ENCODE results near the gene ELMOD3. TPM values are rescaled to one million over a fixed set of nuclear protein-coding genes. Genes with fewer than 3 reads are reported as not detected.

ELMOD3 gene
- total RNA-seq, 1 experiment from 2014 or later, result 7.1 TPM

DNA sequence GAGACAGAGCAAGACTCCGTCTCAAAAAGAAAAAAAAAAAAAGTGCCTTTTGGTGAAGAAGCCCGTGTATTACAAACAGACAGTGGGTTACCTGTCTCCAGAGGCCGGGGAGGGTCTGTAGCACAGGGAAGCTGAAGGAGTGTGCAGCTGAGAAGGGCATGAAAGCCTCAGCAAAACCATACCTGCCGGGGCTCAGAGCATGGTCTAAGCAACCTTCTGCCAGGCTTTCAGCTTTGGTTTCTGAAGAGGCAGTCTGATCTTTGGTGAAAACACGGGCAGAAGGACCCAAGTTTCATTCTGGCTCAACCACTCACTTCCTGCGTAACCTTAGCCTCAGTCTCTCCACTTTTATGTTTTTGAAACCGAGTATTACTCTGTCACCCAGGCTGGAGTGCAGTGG, 85.4 kb downstream of the ELMOD3 start:
- DNase-seq (ENCODE audit: low spot score), result no peak

GRCh38 chr2:85440729-85441128, 86.2 kb downstream of the ELMOD3 start:
- no peak for DNase-seq (ENCODE audit: low spot score)

Small RNA genes within 50 kb of the gene (small RNA-seq; reads per million reads assigned to genes)
- not detected for gene AC062037.1
- gene AC062037.2, result not detected
- not detected for gene RF00019
- not detected for gene RN7SL113P

Other genes with a start within 250 kb of the ELMOD3 start
- gene TCF7L1, start 221.4 kb upstream of the ELMOD3 start, total RNA-seq (2014; rRNA removed; shearing (Covaris generic)), result not detected in 2 replicates
- 121 and 133 TPM in 2 replicates for gene TGOLN2, start 26.8 kb upstream of the ELMOD3 start, total RNA-seq (2014; rRNA removed; shearing (Covaris generic))
- gene RETSAT, start 241 bp upstream of the ELMOD3 start, total RNA-seq (2014; rRNA removed; shearing (Covaris generic)), result 18.5 and 23.5 TPM in 2 replicates
- gene CAPG, start 55.6 kb downstream of the ELMOD3 start, total RNA-seq (2014; rRNA removed; shearing (Covaris generic)), result 460 and 472 TPM in 2 replicates
- 0.08 and 0.21 TPM in 2 replicates for gene SH2D6, start 63.9 kb downstream of the ELMOD3 start, total RNA-seq (2014; rRNA removed; shearing (Covaris generic))
- 168 and 205 TPM in 2 replicates for gene MAT2A, start 184.4 kb downstream of the ELMOD3 start, total RNA-seq (2014; rRNA removed; shearing (Covaris generic))
- 23.9 and 38.8 TPM in 2 replicates for gene GGCX, start 206.7 kb downstream of the ELMOD3 start, total RNA-seq (2014; rRNA removed; shearing (Covaris generic))
- gene VAMP8, start 222.8 kb downstream of the ELMOD3 start, total RNA-seq (2014; rRNA removed; shearing (Covaris generic)), result 92.3 and 93.1 TPM in 2 replicates
- gene VAMP5, start 229.7 kb downstream of the ELMOD3 start, total RNA-seq (2014; rRNA removed; shearing (Covaris generic)), result 2.7 and 10.4 TPM in 2 replicates
- 107 and 109 TPM in 2 replicates for gene RNF181, start 241.0 kb downstream of the ELMOD3 start, total RNA-seq (2014; rRNA removed; shearing (Covaris generic))
- 12.1 and 12.3 TPM in 2 replicates for gene TMEM150A, start 247.9 kb downstream of the ELMOD3 start, total RNA-seq (2014; rRNA removed; shearing (Covaris generic))

Data from HT-29 (cell line).